GM18511 (cell line): ENCODE results near the gene NTM.

Experiments
- ATAC-seq: cut with Tn5 transposase; IDR thresholded peaks from one replicate; pipeline ENCODE4 v1.9.1; 2021; ENCODE audit warnings: mild to moderate bottlenecking, moderate library complexity; ENCODE audit not compliant: unreplicated experiment

Gene NTM

DNA sequence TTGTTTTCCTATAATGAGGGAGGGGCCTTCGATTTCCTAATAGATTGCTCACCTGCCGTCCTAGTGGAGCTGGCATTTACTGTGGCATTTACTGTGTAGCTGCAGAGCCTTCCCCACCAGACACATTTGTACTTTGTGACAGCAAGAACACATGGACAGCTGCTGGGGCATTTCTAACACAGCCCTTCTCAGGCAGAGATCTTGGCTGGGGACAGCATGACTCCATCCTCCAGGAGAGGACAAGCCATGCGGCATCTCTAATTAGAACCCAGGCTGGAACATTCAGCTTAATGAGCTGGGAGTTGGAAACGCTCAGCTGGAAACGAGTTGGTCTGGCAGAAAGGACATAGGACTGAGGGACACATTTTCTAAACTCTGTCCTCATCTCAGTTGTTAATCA lies 887.5 kb downstream of the NTM start:
- ATAC-seq, result no peak

DNA sequence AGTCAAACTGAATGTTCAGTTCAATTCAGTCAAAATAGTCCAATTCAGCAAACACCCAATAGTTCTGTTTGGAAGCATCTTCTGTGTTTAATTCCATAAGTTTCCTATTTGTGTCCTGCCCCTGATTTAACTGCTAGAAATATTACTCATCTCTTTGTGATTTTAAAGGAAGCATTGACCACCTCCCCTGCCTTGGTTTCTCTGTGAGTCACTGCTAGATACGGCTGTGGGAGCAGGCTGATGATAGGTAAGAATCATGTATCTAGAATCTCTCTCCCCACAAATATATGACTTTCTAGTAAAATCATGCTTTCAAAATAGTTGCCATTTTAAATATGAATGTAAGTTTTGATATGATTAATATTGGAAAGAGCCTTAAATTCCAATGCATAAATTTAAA lies 888.5 kb downstream of the NTM start:
- no peak for ATAC-seq

DNA sequence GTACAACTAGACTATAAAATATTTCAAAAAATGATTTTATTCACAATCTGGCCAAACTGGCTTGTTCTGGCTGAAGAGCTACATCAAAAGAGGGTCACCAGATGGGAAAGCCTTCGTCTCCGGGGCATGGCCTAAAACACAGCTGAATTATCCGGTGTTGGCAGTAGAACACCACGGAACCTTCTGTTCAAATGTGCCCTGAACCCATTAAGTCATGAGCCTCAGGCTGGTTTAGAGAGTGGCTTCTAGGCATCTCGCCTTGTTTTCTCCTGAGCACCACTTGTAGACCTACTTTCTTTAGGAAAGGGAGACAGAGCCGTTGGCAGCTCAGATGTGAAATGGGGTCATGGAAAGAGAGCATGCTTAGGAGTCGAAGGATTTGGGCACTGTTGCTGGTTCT lies 890.2 kb downstream of the NTM start:
- no peak for ATAC-seq

DNA sequence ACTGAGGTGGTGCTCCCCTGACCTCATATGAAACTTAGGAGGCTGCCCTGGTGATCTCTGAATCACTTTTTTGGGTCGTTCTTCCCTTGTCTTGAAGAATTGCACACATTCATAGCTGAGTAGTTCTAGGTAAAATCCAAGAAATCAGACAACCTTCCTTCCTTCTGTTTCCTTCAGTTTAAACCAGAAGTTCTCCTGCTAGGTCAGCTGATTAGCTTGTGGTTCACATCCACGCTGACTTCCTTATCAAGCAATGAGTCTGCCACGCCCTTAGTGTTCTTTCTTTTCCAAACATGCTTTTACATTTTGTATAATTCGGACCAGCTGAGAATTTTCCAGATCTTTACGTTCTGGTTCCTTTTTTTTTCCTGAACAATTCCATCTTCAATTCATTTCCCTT lies 892.8 kb downstream of the NTM start:
- no peak for ATAC-seq

DNA sequence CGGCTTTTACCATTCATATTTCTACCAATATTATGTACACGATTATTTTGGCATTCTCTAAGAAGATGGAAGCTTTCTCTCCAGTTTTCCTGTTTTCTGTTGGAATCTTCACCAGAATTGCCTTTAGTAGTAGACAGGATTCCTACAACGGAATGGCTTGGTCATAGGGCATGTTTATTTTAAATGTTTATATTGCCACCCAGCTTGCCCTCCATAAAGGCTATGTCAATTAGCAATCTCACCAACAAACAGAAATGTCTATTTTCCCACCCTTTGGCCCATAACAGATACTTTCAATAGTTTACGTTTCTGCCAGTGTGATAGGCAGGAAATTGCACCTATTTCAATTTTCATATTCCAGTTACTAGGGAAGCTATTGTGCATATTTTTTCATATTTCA lies 893.5 kb downstream of the NTM start:
- no peak for ATAC-seq

DNA sequence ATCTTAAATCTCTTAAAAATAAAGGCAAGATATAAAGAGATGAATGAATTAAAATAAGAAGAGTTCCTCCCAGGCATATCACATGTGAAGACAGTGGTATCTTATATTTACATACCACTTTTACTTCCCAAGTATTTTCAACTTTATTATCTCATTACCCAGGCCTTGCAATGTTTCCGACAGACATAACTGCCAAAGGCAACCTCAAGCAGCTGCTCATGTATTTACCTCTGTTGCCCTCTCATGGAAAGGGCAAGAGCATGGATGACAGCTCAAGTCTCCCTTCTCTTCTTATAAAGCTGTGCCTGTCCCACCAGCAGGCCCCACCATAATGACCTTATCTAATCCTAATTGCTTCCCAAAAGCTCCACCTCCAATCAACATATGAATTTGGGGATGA lies 894.2 kb downstream of the NTM start:
- no peak for ATAC-seq

DNA sequence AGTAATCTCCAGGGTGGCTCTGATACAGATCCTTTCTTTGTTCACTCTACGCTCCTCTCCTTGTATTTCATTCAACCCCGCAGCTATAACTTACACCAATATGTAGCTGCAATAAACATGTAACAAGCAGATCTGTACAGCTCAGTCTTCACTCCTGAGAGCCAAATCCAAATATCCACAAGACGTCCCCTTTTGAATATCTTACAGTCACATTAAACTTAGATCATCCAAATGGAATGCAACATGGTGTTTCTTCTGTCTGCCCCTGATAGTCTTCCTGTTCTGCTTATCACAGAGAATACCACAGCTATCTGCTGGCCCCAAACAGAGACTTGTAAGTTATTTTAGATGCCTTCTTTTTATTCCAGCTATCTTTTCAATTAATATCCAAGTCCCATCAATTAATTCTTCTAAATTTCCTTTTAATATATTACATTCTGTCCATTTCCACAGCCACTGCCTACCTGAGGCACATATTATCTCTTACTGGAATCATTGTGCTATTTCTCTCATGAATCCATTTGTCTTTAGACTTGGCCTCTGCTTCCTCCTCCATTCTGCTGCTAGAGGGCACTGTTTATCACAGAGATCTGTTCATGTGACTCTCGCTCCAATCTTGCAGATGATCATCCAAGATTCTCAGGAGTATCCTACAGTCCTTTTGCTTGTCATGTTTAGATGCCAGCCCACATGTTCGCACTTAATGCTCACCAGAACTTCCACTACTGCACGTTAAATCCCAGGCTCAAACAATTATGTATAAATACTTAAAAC lies 908.6 kb downstream of the NTM start:
- ATAC-seq, result no peak

DNA sequence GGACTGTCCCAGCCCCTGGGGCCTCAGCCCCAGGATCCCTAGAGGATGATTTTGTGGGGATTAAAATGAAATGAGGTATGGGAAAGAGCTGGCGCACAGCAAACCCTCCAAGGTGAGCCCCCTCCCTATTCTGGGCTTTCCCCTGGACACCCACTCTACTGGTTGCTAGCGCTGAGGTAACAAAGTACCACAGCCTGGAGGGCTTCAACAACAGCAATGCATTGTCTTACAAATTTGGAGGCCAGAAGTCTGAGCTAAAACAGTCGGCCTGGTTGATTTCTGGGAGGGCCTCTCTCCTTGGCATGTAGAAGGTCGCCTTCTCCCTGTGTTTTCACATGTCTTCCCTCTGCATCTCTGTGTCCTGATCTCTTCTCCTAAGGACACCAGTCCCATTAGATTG lies 913.6 kb downstream of the NTM start:
- ATAC-seq, result no peak

DNA sequence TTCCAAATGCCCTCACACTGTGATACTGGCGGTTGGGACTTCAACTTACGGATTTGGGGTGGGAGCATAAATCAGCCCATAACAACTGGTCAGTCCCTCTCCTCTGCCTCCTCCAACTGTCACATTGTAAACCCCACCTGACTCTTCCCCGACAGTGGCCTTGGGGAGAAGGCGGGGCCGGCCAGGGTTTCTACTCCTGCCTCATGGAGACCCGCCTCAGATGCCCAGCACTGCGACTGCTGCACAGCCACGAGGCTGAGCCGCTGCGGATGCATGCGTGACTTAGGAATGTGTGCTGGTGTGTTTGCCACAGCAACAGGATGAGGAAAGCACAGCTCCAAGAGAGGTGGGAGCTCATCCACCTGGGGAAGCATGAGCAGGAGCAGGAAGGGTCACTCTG lies 914.2 kb downstream of the NTM start:
- no peak for ATAC-seq

DNA sequence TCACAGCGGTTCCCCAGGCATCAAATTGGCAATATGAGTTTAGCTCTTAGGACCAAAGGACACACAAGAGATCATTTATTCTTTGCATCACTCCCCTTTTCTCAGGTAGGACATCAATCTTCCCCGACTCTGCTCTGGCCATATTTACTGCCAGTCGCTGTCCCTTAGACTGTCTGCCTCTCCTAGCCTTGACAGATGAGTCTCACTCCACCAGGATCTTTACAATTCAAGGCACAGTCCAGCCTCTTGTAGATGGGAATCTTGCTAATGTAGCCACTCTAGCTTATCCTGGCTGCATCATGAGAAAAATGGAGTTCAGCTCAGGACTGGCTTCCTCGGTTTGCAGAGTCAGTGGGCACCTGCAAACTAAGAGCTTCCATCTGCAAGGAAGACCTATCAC lies 915.2 kb downstream of the NTM start:
- no peak for ATAC-seq

DNA sequence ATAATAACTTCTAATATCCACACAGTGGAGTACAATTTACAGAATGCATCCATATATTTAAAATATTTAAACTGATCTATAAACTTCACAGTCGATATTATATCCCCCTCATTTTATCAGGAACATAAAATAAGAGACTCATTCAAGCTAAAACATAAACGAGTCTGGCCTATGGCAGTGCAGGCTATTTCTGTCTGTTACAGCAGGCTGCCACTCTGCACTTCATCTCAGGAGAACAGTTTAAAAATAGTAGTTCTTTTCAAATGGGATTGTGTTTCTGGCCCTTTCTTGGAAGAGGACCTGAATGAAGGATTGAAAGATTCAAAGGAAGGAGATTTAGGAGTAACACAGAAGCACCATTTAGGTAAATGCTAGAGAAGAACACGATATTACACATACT lies 915.7 kb downstream of the NTM start:
- ATAC-seq, result no peak

DNA sequence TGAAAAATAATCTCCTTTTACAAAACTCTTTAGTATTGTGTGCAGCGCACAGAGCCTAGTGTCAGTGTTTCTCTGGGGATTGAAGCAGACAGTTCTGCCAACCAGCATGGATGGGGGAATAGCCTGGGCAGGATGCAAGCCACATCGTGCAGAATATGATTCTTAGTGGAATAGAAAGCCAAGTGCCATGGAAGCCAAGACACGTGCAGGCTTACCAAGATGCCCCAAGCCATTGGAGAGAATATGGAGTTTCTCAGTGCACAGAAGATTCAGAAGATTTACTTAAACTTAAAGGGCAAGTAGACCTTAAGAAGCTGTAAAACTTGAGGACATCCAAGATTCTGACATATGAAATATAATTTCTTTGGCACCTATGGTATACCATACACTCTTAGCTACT lies 917.6 kb downstream of the NTM start:
- no peak for ATAC-seq

DNA sequence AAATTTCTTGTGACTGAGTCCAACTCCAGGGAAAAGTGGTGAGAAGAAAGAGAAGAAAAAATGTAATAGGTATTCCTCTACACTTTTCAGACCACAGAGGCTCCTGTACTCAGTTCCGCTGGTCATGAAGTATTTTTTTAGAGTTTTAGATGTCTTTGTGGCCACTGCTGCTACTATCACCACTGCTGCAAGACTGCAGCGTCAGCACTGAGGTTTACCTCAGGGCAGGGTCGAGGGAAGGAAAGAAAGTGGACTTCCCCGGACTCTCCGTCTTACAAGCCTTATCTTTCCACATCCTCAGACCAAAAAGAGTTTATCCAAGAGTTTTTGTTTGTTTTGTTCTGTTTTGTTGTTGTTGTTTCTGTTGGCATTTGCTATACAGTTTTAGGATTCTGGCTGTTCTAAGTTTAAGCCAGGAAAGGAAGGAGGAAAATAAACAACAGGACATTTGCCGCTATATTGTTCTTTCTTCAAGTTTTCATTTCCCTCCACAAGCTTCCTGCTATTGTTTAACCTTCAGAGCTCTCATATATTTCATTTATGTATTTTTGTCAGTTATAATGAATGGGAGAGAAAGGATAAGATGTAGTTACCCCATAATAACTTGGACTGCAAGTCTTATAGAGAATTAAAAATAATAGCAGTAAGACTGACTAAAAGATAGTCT lies 919.3 kb downstream of the NTM start:
- ATAC-seq, result no peak

DNA sequence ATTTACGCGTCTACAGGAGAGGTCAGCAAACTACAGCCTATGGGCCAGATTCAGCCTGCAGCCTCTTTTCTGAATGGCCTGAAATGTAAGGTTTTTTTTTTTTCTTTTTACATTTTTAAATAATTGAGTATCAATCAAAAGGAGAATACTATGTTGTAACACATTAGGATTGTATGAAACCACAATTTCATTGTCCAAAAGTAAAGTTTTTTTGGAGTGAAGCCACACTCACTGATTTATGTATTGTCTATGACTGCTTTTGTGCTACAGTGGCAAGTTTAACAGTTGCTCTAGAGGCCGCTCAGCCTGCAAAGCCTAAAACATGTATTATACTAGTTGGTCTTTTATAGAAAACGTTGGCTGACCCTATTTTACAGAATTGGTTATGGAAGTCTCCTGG lies 923.2 kb downstream of the NTM start:
- no peak for ATAC-seq

DNA sequence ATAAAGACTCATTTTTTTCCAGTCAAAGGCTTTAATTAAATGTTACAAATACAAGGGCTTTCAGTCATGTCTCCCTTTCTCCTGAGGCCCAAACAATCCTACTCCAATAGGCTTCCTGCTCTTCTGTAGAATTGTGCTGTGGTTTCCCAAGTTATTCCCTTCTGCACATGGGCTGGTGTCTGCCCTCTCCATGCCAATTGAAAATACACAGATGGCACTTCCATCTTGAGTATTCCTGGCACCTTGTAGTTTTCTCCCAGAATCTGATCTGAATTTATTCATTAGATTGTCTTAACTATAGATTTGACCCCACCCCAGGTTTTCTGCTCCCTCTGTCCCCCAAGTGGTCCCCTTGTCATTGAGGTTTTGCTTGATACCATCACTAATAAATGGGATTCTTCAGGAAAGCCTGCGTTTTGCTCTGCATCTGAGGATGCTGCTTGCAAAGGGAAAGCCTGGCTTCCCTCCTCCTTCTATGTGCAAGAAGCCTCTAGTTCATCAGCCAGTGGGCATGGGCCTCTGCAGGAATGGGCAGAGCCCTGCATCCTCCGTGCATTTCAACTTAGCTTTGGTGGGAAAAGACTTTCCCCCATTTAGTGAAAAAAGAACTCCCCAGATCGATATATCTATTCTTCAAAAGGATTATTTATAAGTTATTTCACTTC lies 926.7 kb downstream of the NTM start:
- ATAC-seq, result no peak

DNA sequence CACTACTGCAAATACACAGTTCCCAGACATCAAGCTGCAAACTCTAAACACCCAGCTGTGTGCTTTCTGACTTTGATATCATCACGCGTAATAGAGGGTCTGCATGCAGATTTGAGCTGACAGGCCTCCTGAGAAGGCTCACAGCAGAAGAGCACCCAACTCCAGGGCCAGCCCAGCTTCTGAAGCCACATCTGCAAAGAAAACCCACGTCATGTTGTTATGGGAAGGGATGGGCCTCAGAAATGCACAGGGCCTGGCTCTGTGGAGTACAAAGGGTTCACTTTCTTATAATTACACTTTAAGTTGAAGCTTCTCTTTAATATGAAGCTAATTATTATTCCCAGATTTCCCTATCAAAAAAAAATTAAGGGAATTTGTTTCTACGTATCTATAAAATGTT lies 927.9 kb downstream of the NTM start:
- no peak for ATAC-seq

DNA sequence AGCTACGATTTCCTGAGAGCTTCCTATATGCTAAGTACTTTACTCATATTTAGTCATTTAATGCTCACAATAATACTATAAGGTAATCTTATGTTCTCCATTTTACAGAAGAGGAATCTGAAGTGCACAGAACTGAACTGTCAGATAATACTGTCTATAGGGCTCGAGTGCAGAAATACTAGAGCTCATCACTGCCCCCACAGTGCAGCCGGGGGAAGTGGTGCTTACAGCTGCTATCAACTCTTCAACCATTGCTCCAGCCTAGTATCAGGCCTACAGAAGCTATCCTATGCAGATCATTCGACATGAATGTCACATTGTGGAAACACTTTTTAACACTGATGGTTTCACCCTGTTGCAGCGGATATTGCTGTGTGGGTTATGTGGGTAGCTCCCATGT lies 929.9 kb downstream of the NTM start:
- ATAC-seq, result no peak

DNA sequence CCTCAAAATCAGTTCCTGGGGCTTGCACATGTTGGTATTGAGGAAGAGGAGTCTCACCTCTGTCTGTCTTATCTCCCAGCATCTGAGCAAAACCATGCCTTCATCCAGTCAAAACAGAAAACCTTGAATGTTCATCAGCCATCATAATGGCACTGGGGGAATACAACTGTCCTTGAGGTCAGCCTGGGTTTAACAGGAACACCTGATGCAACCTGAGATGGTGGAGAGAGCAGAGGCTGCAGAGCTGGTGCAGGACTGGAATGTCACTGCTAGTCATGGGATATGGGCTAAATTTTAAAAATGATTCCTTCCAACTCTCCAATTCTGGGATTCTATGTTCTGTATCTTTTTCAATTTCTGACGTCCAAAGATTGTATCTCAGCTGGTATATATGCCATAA lies 931.0 kb downstream of the NTM start:
- ATAC-seq, result no peak

DNA sequence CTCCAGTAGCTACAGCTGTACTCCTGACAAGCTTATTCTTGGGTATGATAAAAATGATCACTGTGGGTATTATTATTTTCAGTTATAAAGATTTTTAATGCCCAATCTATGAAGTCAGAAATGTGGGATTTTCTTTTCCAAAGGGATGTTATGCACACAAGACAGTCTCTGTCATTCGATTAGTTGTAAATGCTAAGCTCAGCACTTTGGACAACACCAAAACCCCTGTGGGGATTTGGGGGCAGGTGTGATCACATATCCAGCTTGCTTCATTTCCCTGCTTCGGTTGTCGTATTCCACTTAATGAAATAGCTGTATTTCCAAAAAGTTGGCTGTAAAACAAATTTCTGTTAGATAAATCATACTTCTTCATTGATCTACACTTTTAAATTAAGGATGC lies 931.5 kb downstream of the NTM start:
- ATAC-seq, result no peak

DNA sequence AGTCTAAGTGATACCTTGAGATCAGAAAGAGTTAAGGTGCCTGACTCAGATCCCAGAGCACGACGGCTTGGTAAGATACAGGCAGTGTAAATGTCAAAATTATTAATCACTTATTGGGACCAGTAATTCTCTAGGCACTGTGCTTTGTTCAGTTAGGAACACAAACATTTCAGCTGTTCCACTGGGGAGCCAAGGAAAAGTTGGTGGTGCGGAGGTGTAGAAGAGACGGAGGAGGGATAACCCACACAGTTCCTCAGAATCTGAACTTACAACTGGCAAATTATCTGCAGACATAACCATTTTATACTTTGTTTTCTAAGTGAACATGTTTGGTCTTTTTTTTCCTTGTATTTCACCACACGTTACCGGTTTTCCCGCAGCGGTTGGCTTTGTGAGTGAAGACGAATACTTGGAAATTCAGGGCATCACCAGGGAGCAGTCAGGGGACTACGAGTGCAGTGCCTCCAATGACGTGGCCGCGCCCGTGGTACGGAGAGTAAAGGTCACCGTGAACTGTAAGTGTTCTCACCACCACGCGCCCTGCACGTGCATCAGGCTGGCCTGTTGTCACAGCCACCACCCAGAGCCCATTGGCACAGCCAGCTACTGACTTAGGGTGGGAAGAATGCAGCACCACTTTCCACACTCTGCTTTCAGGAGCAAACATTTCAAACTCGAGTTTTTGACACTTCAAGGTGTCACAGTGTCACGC lies 937.0 kb downstream of the NTM start:
- ATAC-seq, result no peak
